T-cell (primary cell): ENCODE results near the gene PARD3B. TPM values are rescaled to one million over a fixed set of nuclear protein-coding genes. Genes with fewer than 3 reads are reported as not detected.

ENCODE experiments used
- ATAC-seq, 4 experiments: fragments of 200-7000 bp in 3 of 4; fragments of 150-1000 bp in 1 of 4; cut with Tn5 transposase; replicated peaks in 1 of 4; 1 replicate in 3 of 4; 2 replicates in 1 of 4; pipeline ENCODE4 v1.10.0; 2021; ENCODE audit warnings: moderate library complexity in 3 of 4, mild to moderate bottlenecking in 2 of 4, moderate number of reproducible peaks in 1 of 4
- CTCF ChIA-PET, 2 donors: fragments of 300-600 bp; sonication (Branson Sonifier 250); formaldehyde crosslinking; loops; one replicate each; lab custom pipeline; 2022; ENCODE audit warnings: antibody characterized with exemption in 2 of 2; lab: Charles Lee
- POLR2A ChIA-PET, 2 donors: fragments of 300-600 bp; sonication (Branson Sonifier 250); formaldehyde crosslinking; loops; one replicate each; lab custom pipeline; 2022; ENCODE audit warnings: antibody characterized with exemption in 2 of 2; lab: Charles Lee
- DNase-seq, 35 experiments: peaks; one replicate each; pipeline versions ENCODE4 v3.0.0 to v3.0.0-alpha.2; 2013 to 2023
- H3K27ac ChIP-seq: one replicate; pipeline ENCODE4 v1.5.1; 2013; ENCODE audit warnings: low read length
- H3K27me3 ChIP-seq, 2 experiments: replicated peaks in 1 of 2; 1 replicate in 1 of 2; 2 replicates in 1 of 2; pipeline versions ENCODE4 v1.6.1 to v1.7.0; 2013; ENCODE audit warnings: low read length in 1 of 2, mixed read lengths in 1 of 2; ENCODE audit not compliant: control insufficient read depth in 2 of 2, insufficient read depth in 2 of 2; ENCODE audit errors: extremely low read depth in 1 of 2
- H3K36me3 ChIP-seq, 2 donors: 1 replicate in 1 of 2; 2 replicates in 1 of 2; pipeline versions ENCODE4 v1.6.1 to v1.7.0; 2013; ENCODE audit warnings: low read length in 1 of 2; ENCODE audit not compliant: control insufficient read depth in 2 of 2, insufficient read depth in 1 of 2; ENCODE audit errors: extremely low read depth in 1 of 2
- H3K4me1 ChIP-seq, 2 experiments: 1 replicate in 1 of 2; 2 replicates in 1 of 2; pipeline versions ENCODE4 v1.6.1 to v1.7.0; 2013; ENCODE audit warnings: low read length in 2 of 2, mixed read lengths in 1 of 2; ENCODE audit not compliant: insufficient read depth in 2 of 2, control insufficient read depth in 1 of 2; ENCODE audit errors: extremely low read depth in 1 of 2
- H3K4me3 ChIP-seq, 2 donors: 1 replicate in 1 of 2; 2 replicates in 1 of 2; pipeline versions ENCODE4 v1.5.1 to v1.7.0; 2013; ENCODE audit warnings: mild to moderate bottlenecking in 2 of 2, low read length in 1 of 2, moderate library complexity in 1 of 2; ENCODE audit not compliant: control insufficient read depth in 1 of 2; ENCODE audit errors: extremely low read depth in 1 of 2
- H3K9me3 ChIP-seq: 2 replicates; pipeline ENCODE4 v1.7.0; 2013
- H3K27ac Mint-ChIP-seq, 2 donors: one replicate each; pipeline ENCODE4 v1.8.0; 2020 to 2021; ENCODE audit warnings: mild to moderate bottlenecking in 2 of 2, mixed read lengths in 2 of 2
- H3K27me3 Mint-ChIP-seq, 2 donors: one replicate each; pipeline ENCODE4 v1.8.0; 2021 to 2022; ENCODE audit warnings: mixed read lengths in 2 of 2
- H3K36me3 Mint-ChIP-seq: one replicate; pipeline ENCODE4 v1.8.0; 2021; ENCODE audit warnings: mixed read lengths
- H3K4me1 Mint-ChIP-seq, 3 donors: one replicate each; pipeline ENCODE4 v1.8.0; 2020 to 2022; ENCODE audit warnings: mixed read lengths in 3 of 3, mild to moderate bottlenecking in 1 of 3
- H3K4me3 Mint-ChIP-seq, 3 donors: one replicate each; pipeline ENCODE4 v1.8.0; 2020 to 2022; ENCODE audit warnings: mild to moderate bottlenecking in 3 of 3, mixed read lengths in 3 of 3, moderate library complexity in 3 of 3
- H3K9me3 Mint-ChIP-seq, 3 donors: one replicate each; pipeline ENCODE4 v1.8.0; 2020 to 2022; ENCODE audit warnings: mixed read lengths in 3 of 3
- WGBS: methylation state at CpG from one replicate; pipeline ENCODE4 v1.1.5; 2013; ENCODE audit warnings: missing lambda C conversion rate; ENCODE audit not compliant: insufficient coverage; 5-methylcytosine and 5-hydroxymethylcytosine counted together
- total RNA-seq, 35 experiments: library from RNA in 6 of 35; stranded (reverse) in 6 of 35; fragments of 120-200 nt in 1 of 35; gene quantifications; one replicate each; pipeline versions ENCODE4 v1.2.1 to v1.2.4 and lab custom pipeline; 2013 to 2026

Gene PARD3B
- total RNA-seq, 5 donors from 2014 or later (not counting 1 experiment from before 2014, with no cell fraction given), result 0.75 to 2.0 (median 1.6) TPM

- no peak for DNase-seq
- ATAC-seq, result no peak
Observed at GRCh38 chr2:205527801-205528200, 982.5 kb downstream of the PARD3B start.

GRCh38 chr2:205531072-205531471 lies 985.8 kb downstream of the PARD3B start:
- Mint-ChIP-seq H3K4me3 (no peak overlapping the region), H3K36me3 (peaks cover 3% of the 10 kb centered on the region), H3K27me3 (peaks cover 5 to 26% of the 10 kb centered on the region in 2 donors), H3K4me1 (peaks cover 5 to 8% (median 6%) of the 10 kb centered on the region in 3 donors), H3K27ac (no peak overlapping the region), H3K9me3 (no peaks in the 10 kb centered on the region)
- Histone ChIP-seq H3K27ac (no peak overlapping the region), H3K36me3 (no peaks in the 10 kb centered on the region), H3K4me1 (no peaks in the 10 kb centered on the region), H3K9me3 (no peaks in the 10 kb centered on the region), H3K27me3 (no peaks in the 10 kb centered on the region), H3K4me3 (no peak overlapping the region)
- ATAC-seq (no peak), DNase-seq (no peak)
- ChIA-PET POLR2A (no interaction called here), CTCF (interaction anchor here in 1 of 2 donors (1.1 kb wide), 1 partner anchor 18 kb away, joined by 3 read pairs; no protein-coding TSS in a partner anchor)
- WGBS, result no CpG with 5 or more reads among the region's 2 CpGs

More at GRCh38 chr2:205527801-205528200, 982.5 kb downstream of the PARD3B start:
- Histone ChIP-seq H3K27me3 (no peaks in the 10 kb centered on the region), H3K9me3 (no peaks in the 10 kb centered on the region), H3K36me3 (no peaks in the 10 kb centered on the region), H3K4me1 (no peaks in the 10 kb centered on the region), H3K4me3 (no peak overlapping the region), H3K27ac (no peak overlapping the region)
- Mint-ChIP-seq H3K9me3 (no peaks in the 10 kb centered on the region), H3K27ac (no peak overlapping the region), H3K4me3 (no peak overlapping the region), H3K4me1 (peaks cover 5 to 8% (median 6%) of the 10 kb centered on the region in 3 donors), H3K27me3 (peaks cover 0 to 30% of the 10 kb centered on the region in 2 donors), H3K36me3 (no peaks in the 10 kb centered on the region)
- CTCF ChIA-PET, result no interaction called here
- POLR2A ChIA-PET, result no interaction called here

DNA sequence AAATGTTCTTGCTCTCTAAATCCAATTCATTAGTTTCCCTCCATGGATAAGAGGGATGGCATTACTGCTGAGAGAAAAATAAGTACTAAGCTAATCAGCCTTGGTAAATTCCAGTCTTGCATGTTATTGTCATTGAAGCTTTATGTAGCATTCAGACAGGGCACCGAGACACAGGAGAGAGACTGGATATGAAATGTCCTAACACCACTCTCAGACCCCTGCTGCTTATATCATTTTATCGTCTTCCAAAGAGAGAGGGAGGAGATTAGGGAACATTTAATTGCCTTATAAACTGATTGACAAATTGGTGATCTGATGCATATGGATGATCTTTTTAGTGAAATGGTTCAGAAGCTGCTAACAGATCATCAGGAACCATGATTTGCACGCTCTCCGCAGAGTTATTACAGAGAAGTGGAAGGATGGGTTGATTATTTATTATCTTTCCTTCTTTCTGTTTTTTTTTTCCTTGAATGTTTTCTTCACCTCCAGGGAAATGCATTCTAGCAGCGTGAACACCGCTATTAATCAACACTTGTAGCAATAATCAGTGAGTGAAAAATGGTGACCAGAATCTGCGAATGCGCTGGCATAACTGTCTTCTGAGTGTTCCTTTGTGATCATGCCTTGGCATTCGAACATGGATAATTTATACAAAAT lies 986.3 kb downstream of the PARD3B start:
- CTCF ChIA-PET, result interaction anchor here in 1 of 2 donors (1.1 kb wide), 1 partner anchor 18 kb away, joined by 3 read pairs; no protein-coding TSS in a partner anchor

DNA sequence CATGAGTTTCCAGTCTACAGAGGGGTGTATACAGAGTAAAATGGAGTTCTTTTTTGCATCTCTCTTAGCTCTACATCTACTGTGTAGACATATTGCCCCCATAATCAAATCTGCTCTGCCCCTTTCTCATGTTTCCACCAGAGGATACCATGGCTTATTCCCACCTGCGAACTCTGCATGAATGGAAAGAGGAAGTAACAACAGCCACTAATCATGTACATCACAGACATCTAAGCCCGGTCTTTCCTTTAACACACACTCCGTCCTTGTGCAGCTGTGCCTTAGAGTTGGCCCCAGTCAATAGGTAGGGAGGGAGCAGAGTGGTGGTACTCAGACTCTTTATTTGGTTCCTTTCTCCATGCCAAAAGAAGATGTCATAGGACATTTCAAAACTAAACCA lies 989.7 kb downstream of the PARD3B start:
- H3K9me3 ChIP-seq, result no peaks in the 10 kb centered on the region
- ChIA-PET POLR2A (no interaction called here), CTCF (no interaction called here)
- Mint-ChIP-seq H3K27me3 (peaks cover 5 to 20% of the 10 kb centered on the region in 2 donors), H3K27ac (no peak overlapping the region), H3K4me3 (no peak overlapping the region), H3K36me3 (peaks cover 3% of the 10 kb centered on the region), H3K9me3 (no peaks in the 10 kb centered on the region), H3K4me1 (peaks cover 9% of the 10 kb centered on the region in 3 donors)
- no peaks in the 10 kb centered on the region for H3K4me1 ChIP-seq
- DNase-seq, result no peak
- no peak overlapping the region for H3K4me3 ChIP-seq
- WGBS, result no CpG with 5 or more reads among the region's 3 CpGs
- no peak overlapping the region for H3K27ac ChIP-seq
- no peaks in the 10 kb centered on the region for H3K27me3 ChIP-seq
- H3K36me3 ChIP-seq, result no peaks in the 10 kb centered on the region
- no peak for ATAC-seq

More for the DNA sequence above, 986.3 kb downstream of the PARD3B start:
- no peaks in the 10 kb centered on the region for H3K9me3 ChIP-seq
- WGBS, result 92% methylated on average over 5 of the region's 9 CpGs
- POLR2A ChIA-PET, result no interaction called here
- Mint-ChIP-seq H3K27me3 (peaks cover 5 to 24% of the 10 kb centered on the region in 2 donors), H3K36me3 (peaks cover 3% of the 10 kb centered on the region), H3K4me3 (no peak overlapping the region), H3K27ac (no peak overlapping the region), H3K9me3 (no peaks in the 10 kb centered on the region), H3K4me1 (peaks cover 5 to 8% (median 6%) of the 10 kb centered on the region in 3 donors)
- H3K4me3 ChIP-seq, result no peak overlapping the region
- no peaks in the 10 kb centered on the region for H3K27me3 ChIP-seq
- no peak overlapping the region for H3K27ac ChIP-seq
- no peak for ATAC-seq
- H3K4me1 ChIP-seq, result no peaks in the 10 kb centered on the region
- DNase-seq, result no peak
- H3K36me3 ChIP-seq, result no peaks in the 10 kb centered on the region

- Mint-ChIP-seq H3K9me3 (no peaks in the 10 kb centered on the region), H3K27me3 (no peaks in the 10 kb centered on the region), H3K4me1 (peaks cover 16 to 24% (median 17%) of the 10 kb centered on the region in 3 donors), H3K4me3 (peak overlapping the region; percentile 7 to 28 (median 13)), H3K36me3 (no peaks in the 10 kb centered on the region), H3K27ac (peak overlapping the region in 1 of 2 donors; percentile 8)
- 89% methylated on average over 3 of the region's 5 CpGs for WGBS
- DNase-seq, result no peak
- ChIA-PET CTCF (no interaction called here), POLR2A (no interaction called here)
- no peak overlapping the region for H3K4me3 ChIP-seq
- no peaks in the 10 kb centered on the region for H3K9me3 ChIP-seq
- H3K4me1 ChIP-seq, result no peaks in the 10 kb centered on the region
- no peaks in the 10 kb centered on the region for H3K27me3 ChIP-seq
- H3K27ac ChIP-seq, result no peak overlapping the region
- peak in 1 of 4 experiments; percentile 44 for ATAC-seq
- no peaks in the 10 kb centered on the region for H3K36me3 ChIP-seq
Observed at GRCh38 chr2:205539603-205540002, 994.3 kb downstream of the PARD3B start.

DNA sequence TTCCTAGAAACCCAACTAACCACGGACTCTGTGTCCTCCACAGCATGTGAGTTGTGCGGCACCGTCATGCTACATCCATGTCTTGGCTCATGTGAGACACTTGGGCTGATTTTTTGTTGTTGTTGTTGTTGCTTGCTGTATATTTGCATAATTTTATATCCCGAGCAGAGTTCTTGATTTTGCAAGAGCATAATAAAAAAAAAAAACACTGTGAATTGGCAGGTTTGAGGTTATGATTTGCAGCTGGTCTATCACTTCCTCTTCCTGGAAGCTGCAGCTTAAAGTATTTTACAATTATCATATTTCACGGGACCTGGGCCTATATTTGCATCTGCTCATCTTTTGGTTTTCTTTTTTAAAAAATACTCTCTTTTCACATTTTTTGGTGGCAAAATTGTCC lies 994.8 kb downstream of the PARD3B start:
- peaks cover 16 to 24% (median 17%) of the 10 kb centered on the region in 3 donors for H3K4me1 Mint-ChIP-seq
- H3K27ac ChIP-seq, result no peak overlapping the region
- POLR2A ChIA-PET, result no interaction called here
- no peaks in the 10 kb centered on the region for H3K4me1 ChIP-seq
- WGBS, result 90% methylated on average over 2 of the region's 5 CpGs
- DNase-seq (no peak), ATAC-seq (no peak)
- H3K27ac Mint-ChIP-seq, result peak overlapping the region in 1 of 2 donors; percentile 8
- no peaks in the 10 kb centered on the region for H3K9me3 Mint-ChIP-seq
- no peaks in the 10 kb centered on the region for H3K27me3 ChIP-seq
- CTCF ChIA-PET, result interaction anchor here in 1 of 2 donors (0.6 kb wide), 1 partner anchor 1108 kb away, joined by 3 read pairs; no protein-coding TSS in a partner anchor
- no peaks in the 10 kb centered on the region for H3K9me3 ChIP-seq
- peak overlapping the region; percentile 3 to 38 (median 13) for H3K4me3 Mint-ChIP-seq
- no peaks in the 10 kb centered on the region for H3K36me3 Mint-ChIP-seq
- H3K4me3 ChIP-seq, result no peak overlapping the region
- no peaks in the 10 kb centered on the region for H3K27me3 Mint-ChIP-seq
- H3K36me3 ChIP-seq, result no peaks in the 10 kb centered on the region
